NCI-H1930 (cell line): ENCODE results near the gene LSM10.

ENCODE experiments used
- DNase-seq, 2 experiments: peaks; one replicate each; lab custom pipeline; 2025; lab: John Stamatoyannopoulos, UW

The LSM10 gene

GRCh38 chr1:36408479-36408878 lies 10.8 kb upstream of the LSM10 start:
- DNase-seq, result no peak

- no peak for DNase-seq
Measured at GRCh38 chr1:36406440-36406839, 8.7 kb upstream of the LSM10 start.

GRCh38 chr1:36402504-36402890 lies 4.8 kb upstream of the LSM10 start:
- no peak for DNase-seq

GRCh38 chr1:36401602-36402503 lies 4.1 kb upstream of the LSM10 start:
- DNase-seq, result no peak

GRCh38 chr1:36400825-36401601 lies 3.3 kb upstream of the LSM10 start:
- no peak for DNase-seq

GRCh38 chr1:36400514-36400824 lies 2.8 kb upstream of the LSM10 start:
- no peak for DNase-seq

GRCh38 chr1:36398370-36398977 lies 766 bp upstream of the LSM10 start:
- no peak for DNase-seq

- no peak for DNase-seq
Measured at GRCh38 chr1:36397083-36397377, 678 bp downstream of the LSM10 start.

GRCh38 chr1:36396359-36396758 lies 1.3 kb downstream of the LSM10 start:
- DNase-seq, result no peak

- DNase-seq, result no peak
Measured at GRCh38 chr1:36393686-36394085, 4.0 kb downstream of the LSM10 start.

- no peak for DNase-seq
Measured at GRCh38 chr1:36392836-36393235, 4.9 kb downstream of the LSM10 start.

GRCh38 chr1:36391271-36391670 lies 6.4 kb downstream of the LSM10 start:
- DNase-seq, result no peak

GRCh38 chr1:36390411-36390810 lies 7.3 kb downstream of the LSM10 start:
- no peak for DNase-seq

- DNase-seq, result no peak
Measured at GRCh38 chr1:36389999-36390398, 7.7 kb downstream of the LSM10 start.

- DNase-seq, result no peak
Measured at GRCh38 chr1:36389261-36389660, 8.4 kb downstream of the LSM10 start.

GRCh38 chr1:36387141-36387949 lies 10.4 kb downstream of the LSM10 start:
- no peak for DNase-seq

- peak; percentile 71 to 74 for DNase-seq
Measured at GRCh38 chr1:36386265-36387140, 11.2 kb downstream of the LSM10 start.

GRCh38 chr1:36385410-36386264 lies 12.1 kb downstream of the LSM10 start, which contains the start of gene STK40:
Gene STK40, minus strand, starts transcription at chr1:36385924. Its CDS starts 24,592 bp downstream, at chr1:36361332.
- peak; percentile 96 to 97 for DNase-seq

- DNase-seq, result peak in 1 of 2 experiments; percentile 35
Measured at GRCh38 chr1:36384542-36385409, 12.9 kb downstream of the LSM10 start.
